H1 (cell line): Measurements from ENCODE around the gene HIPK1. TPM values are rescaled to one million over a fixed set of nuclear protein-coding genes. Genes with fewer than 3 reads are reported as not detected.

Experiments
- CTCF ChIA-PET: fragments of 300-600 bp; sonication (Branson Sonifier 250); formaldehyde crosslinking; loops from one replicate; lab custom pipeline; 2021; ENCODE audit not compliant: partially characterized antibody; lab: Charles Lee
- POLR2A ChIA-PET: fragments of 300-600 bp; sonication (Branson Sonifier 250); formaldehyde crosslinking; loops from one replicate; lab custom pipeline; 2021; ENCODE audit warnings: inconsistent platforms; ENCODE audit not compliant: partially characterized antibody; lab: Charles Lee
- DNase-seq, 2 experiments: peaks; one replicate each; pipeline versions ENCODE4 v3.0.0 to v3.0.0-alpha.2; 2010 to 2022; ENCODE audit warnings: low spot score in 2 of 2, low read depth in 1 of 2, mixed read lengths in 1 of 2
- FAIRE-seq: peaks from 2 replicates; lab custom pipeline; 2011; peaks lifted over from hg19 to GRCh38; lab: Jason Lieb, UNC
- H2AFZ ChIP-seq: 2 replicates; pipeline ENCODE4 v1.8.1; 2012; ENCODE audit warnings: low read length, inconsistent platforms
- H2AK5ac ChIP-seq: 2 replicates; pipeline ENCODE4 v1.6.1; 2013; ENCODE audit warnings: low read depth, low read length
- H2BK120ac ChIP-seq: replicated peaks from 2 replicates; pipeline ENCODE3; 2013; ENCODE audit warnings: low read depth, low read length, inconsistent platforms
- H2BK12ac ChIP-seq: 2 replicates; pipeline ENCODE4 v1.6.1; 2013; ENCODE audit warnings: low read depth, low read length
- H2BK15ac ChIP-seq: 2 replicates; pipeline ENCODE4 v1.6.1; 2013; ENCODE audit warnings: low read length
- H2BK20ac ChIP-seq: 2 replicates; pipeline ENCODE4 v1.6.1; 2013; ENCODE audit warnings: low read length
- H2BK5ac ChIP-seq: 2 replicates; pipeline ENCODE4 v1.6.1; 2013; ENCODE audit warnings: low read depth, low read length
- H3K14ac ChIP-seq: 2 replicates; pipeline ENCODE4 v1.6.1; 2013; ENCODE audit warnings: inconsistent platforms; ENCODE audit not compliant: insufficient read length
- H3K18ac ChIP-seq: 2 replicates; pipeline ENCODE4 v1.6.1; 2013; ENCODE audit warnings: low read length; ENCODE audit errors: extremely low read depth
- H3K23ac ChIP-seq: 2 replicates; pipeline ENCODE4 v1.6.1; 2013; ENCODE audit warnings: inconsistent platforms; ENCODE audit not compliant: insufficient read length
- H3K23me2 ChIP-seq: 2 replicates; pipeline ENCODE4 v1.6.1; 2013; ENCODE audit warnings: low read depth, low read length
- H3K27ac ChIP-seq: 2 replicates; pipeline ENCODE4 v1.6.1; 2011; ENCODE audit warnings: low read depth, low read length, inconsistent platforms
- H3K27me3 ChIP-seq, 4 experiments: replicated peaks in 1 of 4; 1 replicate in 1 of 4; 2 replicates in 3 of 4; pipeline versions ENCODE4 v1.6.1 to v1.8.1; 2011 to 2013; ENCODE audit warnings: low read length in 3 of 4, mild to moderate bottlenecking in 3 of 4, inconsistent platforms in 2 of 4, mixed read lengths in 2 of 4, moderate library complexity in 1 of 4; ENCODE audit not compliant: control insufficient read depth in 3 of 4, insufficient read depth in 3 of 4; ENCODE audit errors: extremely low read depth in 1 of 4
- H3K36me3 ChIP-seq, 4 experiments: 2 replicates each; pipeline versions ENCODE4 v1.6.1 to v1.8.1; 2011 to 2013; ENCODE audit warnings: mild to moderate bottlenecking in 4 of 4, low read length in 3 of 4, moderate library complexity in 2 of 4, control low read depth in 1 of 4, inconsistent platforms in 1 of 4; ENCODE audit not compliant: insufficient read depth in 4 of 4, control insufficient read depth in 2 of 4
- H3K4ac ChIP-seq: replicated peaks from 2 replicates; pipeline ENCODE3; 2013; ENCODE audit warnings: low read length, low read depth, mixed read lengths, inconsistent platforms; ENCODE audit not compliant: insufficient read length
- H3K4me1 ChIP-seq, 4 experiments: replicated peaks in 1 of 4; 1 replicate in 1 of 4; 2 replicates in 3 of 4; pipeline versions ENCODE4 v1.6.1 to v1.8.1; 2011 to 2013; ENCODE audit warnings: low read length in 3 of 4, inconsistent platforms in 2 of 4, mixed read lengths in 1 of 4; ENCODE audit not compliant: insufficient read depth in 4 of 4, control insufficient read depth in 3 of 4
- H3K4me2 ChIP-seq, 2 experiments: 2 replicates each; pipeline versions ENCODE4 v1.6.1 to v1.8.1; 2011 to 2013; ENCODE audit warnings: low read depth in 2 of 2, low read length in 2 of 2, control low read depth in 1 of 2, inconsistent platforms in 1 of 2, mild to moderate bottlenecking in 1 of 2; ENCODE audit not compliant: insufficient read depth in 1 of 2
- H3K4me3 ChIP-seq, 4 experiments: fragments of 200-600, 300-600 bp in 1 of 4; sonication (generic), shearing (Covaris generic), sonication (Bioruptor Twin) in 1 of 4; 2 replicates each; pipeline versions ENCODE4 v1.5.1 to v1.8.1; 2011 to 2016; ENCODE audit warnings: low read length in 4 of 4, low read depth in 3 of 4, control low read depth in 2 of 4, inconsistent platforms in 2 of 4, mild to moderate bottlenecking in 2 of 4, mixed read lengths in 1 of 4, moderate library complexity in 1 of 4; ENCODE audit not compliant: insufficient read depth in 2 of 4; ENCODE audit errors: extremely low read depth in 1 of 4
- H3K56ac ChIP-seq: replicated peaks from 2 replicates; pipeline ENCODE3; 2013; ENCODE audit warnings: low read depth, mild to moderate bottlenecking, mixed read lengths, low read length, inconsistent platforms; ENCODE audit not compliant: insufficient read length
- H3K79me1 ChIP-seq: 2 replicates; pipeline ENCODE4 v1.6.1; 2013; ENCODE audit warnings: low read depth, low read length, control low read depth
- H3K79me2 ChIP-seq, 2 experiments: 2 replicates each; pipeline versions ENCODE4 v1.6.1 to v1.8.1; 2012 to 2013; ENCODE audit warnings: low read length in 2 of 2, mild to moderate bottlenecking in 2 of 2, inconsistent platforms in 1 of 2; ENCODE audit not compliant: insufficient read depth in 2 of 2, control insufficient read depth in 1 of 2
- H3K9ac ChIP-seq, 4 experiments: replicated peaks in 1 of 4; 1 replicate in 1 of 4; 2 replicates in 3 of 4; pipeline versions ENCODE4 v1.6.1 to v1.8.1; 2011 to 2013; ENCODE audit warnings: low read depth in 3 of 4, low read length in 3 of 4, control low read depth in 2 of 4, mild to moderate bottlenecking in 2 of 4, moderate library complexity in 2 of 4, inconsistent platforms in 1 of 4; ENCODE audit errors: extremely low read depth in 1 of 4
- H3K9me3 ChIP-seq, 2 experiments: 2 replicates each; pipeline versions ENCODE4 v1.6.1 to v1.8.1; 2012 to 2013; ENCODE audit warnings: mild to moderate bottlenecking in 2 of 2, moderate library complexity in 2 of 2, control low read depth in 1 of 2, inconsistent platforms in 1 of 2, low read depth in 1 of 2, low read length in 1 of 2, mixed read lengths in 1 of 2; ENCODE audit not compliant: insufficient read depth in 2 of 2
- H4K20me1 ChIP-seq, 2 experiments: replicated peaks in 1 of 2; 2 replicates each; pipeline versions ENCODE3 to v1.8.1; 2011 to 2013; ENCODE audit warnings: inconsistent platforms in 2 of 2, low read length in 2 of 2, mild to moderate bottlenecking in 1 of 2; ENCODE audit not compliant: insufficient read depth in 2 of 2, control insufficient read depth in 1 of 2
- H4K5ac ChIP-seq: 2 replicates; pipeline ENCODE4 v1.6.1; 2013; ENCODE audit warnings: low read length, low read depth, mixed read lengths, inconsistent platforms; ENCODE audit not compliant: insufficient read length
- H4K8ac ChIP-seq: 2 replicates; pipeline ENCODE4 v1.8.0; 2013; ENCODE audit warnings: mild to moderate bottlenecking, moderate library complexity, low read length, inconsistent platforms; ENCODE audit not compliant: insufficient read depth; ENCODE audit errors: extremely low read depth
- H4K91ac ChIP-seq: replicated peaks from 2 replicates; pipeline ENCODE3; 2013; ENCODE audit warnings: low read length, mixed read lengths, inconsistent platforms; ENCODE audit not compliant: insufficient read length
- BCL11A ChIP-seq, 2 experiments: IDR thresholded peaks; one replicate each; pipeline ENCODE4 v1.6.1; 2011; ENCODE audit warnings: low read depth in 2 of 2, low read length in 2 of 2, mild to moderate bottlenecking in 2 of 2
- CBX5 ChIP-seq: fragments of 300-800, 300-1000 bp; sonication (generic); IDR thresholded peaks from 2 replicates; pipeline ENCODE4 v1.7.1; 2016; ENCODE audit warnings: antibody characterized with exemption, low read length, low read depth
- CBX8 ChIP-seq: fragments of 300-800, 300-1000 bp; sonication (generic); IDR thresholded peaks from 2 replicates; pipeline ENCODE4 v1.7.1; 2016; ENCODE audit warnings: low read depth, low read length, borderline replicate concordance
- FOSL1 ChIP-seq: IDR thresholded peaks from 2 replicates; pipeline ENCODE4 v1.6.1; 2011; ENCODE audit warnings: mild to moderate bottlenecking, low read depth, low read length, moderate library complexity; ENCODE audit not compliant: insufficient read depth
- KDM1A ChIP-seq: fragments of 200-600, 300-600 bp; sonication (generic); IDR thresholded peaks from 2 replicates; pipeline ENCODE4 v1.7.1; 2016; ENCODE audit warnings: mild to moderate bottlenecking, low read length, borderline replicate concordance
- KDM5A ChIP-seq: fragments of 200-600 bp; IDR thresholded peaks from 2 replicates; pipeline ENCODE4 v1.7.1; 2012; ENCODE audit warnings: mild to moderate bottlenecking, low read length, inconsistent platforms, mixed read lengths
- SIX5 ChIP-seq: IDR thresholded peaks from 2 replicates; pipeline ENCODE4 v1.6.1; 2011; ENCODE audit warnings: mild to moderate bottlenecking, low read depth, low read length
- SP1 ChIP-seq: IDR thresholded peaks from 2 replicates; pipeline ENCODE4 v1.6.1; 2011; ENCODE audit warnings: low read depth, low read length
- SP2 ChIP-seq: IDR thresholded peaks from 2 replicates; pipeline ENCODE4 v1.6.1; 2012; ENCODE audit warnings: mild to moderate bottlenecking, low read length, inconsistent platforms
- WGBS, 2 experiments: shearing (Covaris generic) in 1 of 2; methylation state at CpG; one replicate each; pipeline versions ENCODE4 v1.1.6 to v1.1.7; 2013 to 2015; ENCODE audit warnings: low lambda C conversion rate in 2 of 2, mixed read lengths in 2 of 2, inconsistent platforms in 1 of 2, low coverage in 1 of 2, missing lambda C conversion rate in 1 of 2; ENCODE audit not compliant: insufficient replicate concordance in 2 of 2, insufficient coverage in 1 of 2, insufficient read length in 1 of 2; ENCODE audit errors: extremely low coverage in 1 of 2, missing lambda C conversion rate in 1 of 2; 5-methylcytosine and 5-hydroxymethylcytosine counted together
- polyA plus RNA-seq, 7 experiments: library from polyadenylated mRNA; depleted of rRNA in 3 of 7; stranded (reverse) in 5 of 7; unstranded in 2 of 7; fragments of >200 nt in 5 of 7; fragments of 200-250 nt in 2 of 7; gene quantifications; 1 replicate in 5 of 7; 2 replicates in 1 of 7; 4 replicates in 1 of 7; pipeline versions ENCODE4 v1.2.1 to v1.2.3, GENCODE V29; 2011 to 2013; ENCODE audit warnings: missing spikeins in 2 of 7, mixed read lengths in 2 of 7
- total RNA-seq: library from RNA; stranded (reverse); fragmentation: NEBNext Ultra II Directional; extraction: Animal tissue kit (Norgen Biotek cat#: 25700); gene quantifications from 2 replicates; pipeline ENCODE4 v1.2.1, GENCODE V29; 2021
- TF ChIP-seq, protein P1 (sequence below), 3 experiments: IDR thresholded peaks; 1 replicate in 2 of 3; 2 replicates in 1 of 3; pipeline versions ENCODE4 v1.5.1 to v1.6.1; 2011; ENCODE audit warnings: low read length in 3 of 3, mild to moderate bottlenecking in 3 of 3, inconsistent platforms in 2 of 3, low read depth in 1 of 3, moderate library complexity in 1 of 3; ENCODE audit not compliant: insufficient read depth in 1 of 3; ENCODE audit errors: control extremely low read depth in 1 of 3
- TF ChIP-seq, protein P2 (sequence below): IDR thresholded peaks from 2 replicates; pipeline ENCODE4 v1.6.1; 2012; ENCODE audit warnings: inconsistent platforms

Gene HIPK1
- total and polyA plus RNA-seq, 2 of the 8 experiments (the other 6 are each of a cell fraction or from before 2014, with no cell fraction given): 46.2 to 64.3 TPM

DNA sequence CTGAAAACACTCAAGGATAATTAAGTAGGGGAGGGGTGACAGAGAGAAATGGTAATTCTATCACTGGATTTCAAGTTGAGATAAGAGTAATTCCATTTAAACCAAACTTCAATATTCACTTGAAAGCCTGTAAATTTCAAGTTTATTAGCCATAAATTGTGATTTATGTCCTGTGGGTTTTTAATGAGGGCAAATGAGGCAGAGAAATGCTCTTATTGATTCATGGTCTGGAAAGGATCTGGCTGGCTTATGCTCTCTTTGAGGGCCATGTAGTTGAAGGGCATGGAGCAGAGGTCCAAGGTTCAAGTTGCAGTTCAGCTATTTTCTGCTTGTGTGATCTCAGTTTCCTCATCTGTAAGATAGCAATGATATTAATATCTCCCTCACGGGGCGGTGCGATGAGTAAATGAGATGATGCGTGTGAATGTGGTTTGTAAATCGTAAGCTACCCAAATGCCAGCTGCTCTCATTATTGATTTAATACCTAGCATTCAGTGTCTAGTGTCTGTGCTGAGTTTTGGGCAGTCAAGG lies 62.4 kb downstream of the HIPK1 start:
- Histone ChIP-seq H3K4me1 (no peaks in the 10 kb centered on the region; a peak in 1 of 7 replicates), H3K14ac (no peak overlapping the region), H3K23ac (no peak overlapping the region), H3K4me3 (no peak overlapping the region), H2BK12ac (no peak overlapping the region; the same call in 1 of the 2 replicates), H3K4me2 (no peak overlapping the region), H3K56ac (no peak overlapping the region), H3K9me3 (peaks cover 0 to 2% of the 10 kb centered on the region in 2 experiments; a peak in 3 of 4 replicates), H4K91ac (no peak overlapping the region), H2BK120ac (no peak overlapping the region), H3K27ac (no peak overlapping the region), H4K5ac (no peak overlapping the region), H3K79me1 (no peaks in the 10 kb centered on the region), H3K18ac (no peak overlapping the region), H3K27me3 (peaks cover 0 to 3% (median 0%) of the 10 kb centered on the region in 4 experiments; a peak in 1 of 7 replicates), H3K9ac (no peak overlapping the region), H4K8ac (no peak overlapping the region), H2AFZ (no peak overlapping the region), H2BK5ac (no peak overlapping the region), H3K79me2 (no peaks in the 10 kb centered on the region), H4K20me1 (no peaks in the 10 kb centered on the region), H2BK15ac (no peak overlapping the region), H3K4ac (no peak overlapping the region), H3K23me2 (no peaks in the 10 kb centered on the region), H2BK20ac (no peak overlapping the region), H3K36me3 (no peaks in the 10 kb centered on the region), H2AK5ac (no peak overlapping the region)
- no peak for DNase-seq
- 95% methylated on average over 5 of the region's 5 CpGs; no CpG with 5 or more reads in 1 of the 2 experiments for WGBS, 2 experiments
- ChIA-PET CTCF (interaction anchor here (1.0 to 1.5 kb wide), 3 partner anchors 8 to 240 kb away, joined by 3 to 6 read pairs (median 3); partner anchors contain the start of gene OLFML3), POLR2A (no interaction called here)
- no peak for FAIRE-seq
- TF ChIP-seq, protein P1, sequence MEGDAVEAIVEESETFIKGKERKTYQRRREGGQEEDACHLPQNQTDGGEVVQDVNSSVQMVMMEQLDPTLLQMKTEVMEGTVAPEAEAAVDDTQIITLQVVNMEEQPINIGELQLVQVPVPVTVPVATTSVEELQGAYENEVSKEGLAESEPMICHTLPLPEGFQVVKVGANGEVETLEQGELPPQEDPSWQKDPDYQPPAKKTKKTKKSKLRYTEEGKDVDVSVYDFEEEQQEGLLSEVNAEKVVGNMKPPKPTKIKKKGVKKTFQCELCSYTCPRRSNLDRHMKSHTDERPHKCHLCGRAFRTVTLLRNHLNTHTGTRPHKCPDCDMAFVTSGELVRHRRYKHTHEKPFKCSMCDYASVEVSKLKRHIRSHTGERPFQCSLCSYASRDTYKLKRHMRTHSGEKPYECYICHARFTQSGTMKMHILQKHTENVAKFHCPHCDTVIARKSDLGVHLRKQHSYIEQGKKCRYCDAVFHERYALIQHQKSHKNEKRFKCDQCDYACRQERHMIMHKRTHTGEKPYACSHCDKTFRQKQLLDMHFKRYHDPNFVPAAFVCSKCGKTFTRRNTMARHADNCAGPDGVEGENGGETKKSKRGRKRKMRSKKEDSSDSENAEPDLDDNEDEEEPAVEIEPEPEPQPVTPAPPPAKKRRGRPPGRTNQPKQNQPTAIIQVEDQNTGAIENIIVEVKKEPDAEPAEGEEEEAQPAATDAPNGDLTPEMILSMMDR (IDR thresholded peaks at IDR 0.05; ENCODE audit: control extremely low read depth in 1 of 3, insufficient read depth in 1 of 3, low read depth in 1 of 3, low read length in 3 of 3): no peak
- TF ChIP-seq, protein P2, sequence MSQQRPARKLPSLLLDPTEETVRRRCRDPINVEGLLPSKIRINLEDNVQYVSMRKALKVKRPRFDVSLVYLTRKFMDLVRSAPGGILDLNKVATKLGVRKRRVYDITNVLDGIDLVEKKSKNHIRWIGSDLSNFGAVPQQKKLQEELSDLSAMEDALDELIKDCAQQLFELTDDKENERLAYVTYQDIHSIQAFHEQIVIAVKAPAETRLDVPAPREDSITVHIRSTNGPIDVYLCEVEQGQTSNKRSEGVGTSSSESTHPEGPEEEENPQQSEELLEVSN: no peak
- TF ChIP-seq BCL11A (IDR thresholded peaks at IDR 0.05; ENCODE audit: low read depth in 2 of 2, low read length in 2 of 2): no peak
- no peak for TF ChIP-seq SP2
- no peak for TF ChIP-seq KDM5A
- no peak for TF ChIP-seq KDM1A
- TF ChIP-seq SP1: no peak
- no peak for TF ChIP-seq FOSL1
- TF ChIP-seq CBX5: no peak
- TF ChIP-seq CBX8: no peak
- TF ChIP-seq SIX5: no peak
